SK-N-SH treated with all-trans-retinoic acid at 6 μM for 48 hours (cell line): Measurements from ENCODE around the gene CRMP1.

ENCODE experiments used
- ARNTL ChIP-seq: fragments of 450-650 bp; formaldehyde crosslinking; IDR thresholded peaks from 2 replicates; pipeline ENCODE4 v1.5.0; 2020; ENCODE audit warnings: low read depth, mild to moderate bottlenecking, moderate library complexity, borderline replicate concordance
- BACH2 ChIP-seq: fragments of 250-450 bp; sonication (Bioruptor Pico); IDR thresholded peaks from 2 replicates; pipeline ENCODE4 v1.9.0; 2021; ENCODE audit warnings: mild to moderate bottlenecking, borderline replicate concordance
- CSRNP3 ChIP-seq: fragments of 250-450 bp; sonication (Bioruptor Pico); IDR thresholded peaks from 2 replicates; pipeline ENCODE4 v1.5.1; 2021; ENCODE audit warnings: mild to moderate bottlenecking, moderate library complexity
- ESRRG ChIP-seq: fragments of 250-450 bp; sonication (Bioruptor Pico); IDR thresholded peaks from 2 replicates; pipeline ENCODE4 v1.6.1; 2021; ENCODE audit warnings: mild to moderate bottlenecking
- OSR1 ChIP-seq: fragments of 250-450 bp; sonication (Bioruptor Pico); IDR thresholded peaks from 2 replicates; pipeline ENCODE4 v1.8.0; 2022; ENCODE audit warnings: moderate library complexity, mild to moderate bottlenecking, inconsistent platforms
- PATZ1 ChIP-seq: fragments of 250-450 bp; sonication (Bioruptor Pico); IDR thresholded peaks from 2 replicates; pipeline ENCODE4 v1.8.0; 2020; ENCODE audit warnings: mild to moderate bottlenecking, moderate library complexity, borderline replicate concordance
- RARB ChIP-seq: fragments of 250-450 bp; sonication (Bioruptor Pico); IDR thresholded peaks from 2 replicates; pipeline ENCODE4 v1.8.0; 2021; ENCODE audit warnings: mild to moderate bottlenecking, moderate library complexity
- TOX ChIP-seq: fragments of 250-450 bp; sonication (Bioruptor Pico); IDR thresholded peaks from 2 replicates; pipeline ENCODE4 v1.8.0; 2021; ENCODE audit warnings: mild to moderate bottlenecking, moderate library complexity, borderline replicate concordance
- TSHZ2 ChIP-seq: fragments of 250-450 bp; sonication (Bioruptor Pico); IDR thresholded peaks from 2 replicates; pipeline ENCODE4 v1.5.0; 2020; ENCODE audit warnings: mild to moderate bottlenecking, moderate library complexity
- ZC3H10 ChIP-seq: fragments of 250-450 bp; sonication (Bioruptor Pico); IDR thresholded peaks from 2 replicates; pipeline ENCODE4 v1.5.1; 2021; ENCODE audit warnings: mild to moderate bottlenecking, moderate library complexity
- ZNF8 ChIP-seq: fragments of 450-650 bp; formaldehyde crosslinking; IDR thresholded peaks from 2 replicates; pipeline ENCODE4 v1.5.0; 2020; ENCODE audit warnings: mild to moderate bottlenecking, moderate library complexity

GRCh38 chr4:5839332-5839731 lies 53.6 kb downstream of the CRMP1 start:
- TF ChIP-seq ARNTL (no peak), PATZ1 (CRISPR knock-in tag) (no peak), ZC3H10 (no peak), ESRRG (CRISPR knock-in tag) (no peak), CSRNP3 (CRISPR knock-in tag) (no peak), OSR1 (no peak), TOX (CRISPR knock-in tag) (no peak), TSHZ2 (CRISPR knock-in tag) (no peak), BACH2 (CRISPR knock-in tag) (no peak), ZNF8 (no peak), RARB (CRISPR knock-in tag) (no peak)
